HepG2 (cell line): ENCODE measurements around the gene BIRC7. TPM values are rescaled to one million over a fixed set of nuclear protein-coding genes. Genes with fewer than 3 reads are reported as not detected.

Experiments used
- AKAP8 ChIP-seq: sonication (generic); formaldehyde crosslinking; IDR thresholded peaks from 2 replicates; pipeline ENCODE4 v1.5.1; 2020; ENCODE audit warnings: mild to moderate bottlenecking, missing genetic modification reagents
- CCDC6 ChIP-seq: sonication (generic); formaldehyde crosslinking; IDR thresholded peaks from 2 replicates; pipeline ENCODE4 v1.8.1; 2022; ENCODE audit warnings: mild to moderate bottlenecking, missing genetic modification reagents, moderate library complexity
- FOSL2 ChIP-seq: sonication (generic); formaldehyde crosslinking; IDR thresholded peaks from 2 replicates; pipeline ENCODE4 v1.4.0; 2020; ENCODE audit warnings: missing genetic modification reagents
- FOXA1 ChIP-seq, 2 experiments: fragments of 450-650 bp in 1 of 2; sonication (generic) in 1 of 2; formaldehyde crosslinking in 1 of 2; IDR thresholded peaks; 2 replicates each; pipeline versions ENCODE4 v1.4.0 to v1.6.1; 2016 to 2020; ENCODE audit warnings: missing genetic modification reagents in 1 of 2
- FOXJ3 ChIP-seq: sonication (generic); formaldehyde crosslinking; IDR thresholded peaks from 2 replicates; pipeline ENCODE4 v1.4.0; 2020; ENCODE audit warnings: missing genetic modification reagents, mild to moderate bottlenecking, borderline replicate concordance
- RBAK ChIP-seq: sonication (generic); formaldehyde crosslinking; IDR thresholded peaks from 2 replicates; pipeline ENCODE4 v1.5.1; 2020; ENCODE audit warnings: mild to moderate bottlenecking, missing genetic modification reagents
- REXO4 ChIP-seq: sonication (generic); formaldehyde crosslinking; IDR thresholded peaks from 2 replicates; pipeline ENCODE4 v1.8.0; 2022; ENCODE audit warnings: missing genetic modification reagents, mild to moderate bottlenecking, borderline replicate concordance
- RFXAP ChIP-seq: sonication (generic); formaldehyde crosslinking; IDR thresholded peaks from 2 replicates; pipeline ENCODE4 v1.4.0; 2020; ENCODE audit warnings: missing genetic modification reagents, borderline replicate concordance
- SMYD3 ChIP-seq: sonication (generic); formaldehyde crosslinking; IDR thresholded peaks from 2 replicates; pipeline ENCODE4 v1.8.1; 2023; ENCODE audit warnings: mild to moderate bottlenecking, missing genetic modification reagents
- THAP11 ChIP-seq: IDR thresholded peaks from 2 replicates; pipeline ENCODE4 v1.6.1; 2016; ENCODE audit warnings: missing biosample characterization, missing genetic modification reagents
- XRCC5 ChIP-seq: fragments of 200-400 bp; formaldehyde crosslinking; optimal IDR thresholded peaks from 2 replicates; pipeline ENCODE3; 2017; ENCODE audit warnings: mild to moderate bottlenecking, low read length
- ZNF205 ChIP-seq: IDR thresholded peaks from 2 replicates; pipeline ENCODE4 v1.6.1; 2018; ENCODE audit warnings: missing biosample characterization, missing genetic modification reagents
- ZNF7 ChIP-seq: IDR thresholded peaks from 2 replicates; pipeline ENCODE4 v1.6.1; 2016; ENCODE audit warnings: missing biosample characterization, missing genetic modification reagents
- polyA plus RNA-seq, 8 experiments: library from polyadenylated mRNA; depleted of rRNA in 3 of 8; stranded (reverse) in 7 of 8; unstranded in 1 of 8; fragments of >200 nt; fragmentation: Illumina TruSeq in 4 of 8; extraction: Trizol in 4 of 8; gene quantifications; 2 replicates each; pipeline versions ENCODE4 v1.2.1 to v1.2.3, GENCODE V29; 2011 to 2016; ENCODE audit warnings: low read depth in 4 of 8, missing spikeins in 1 of 8, mixed read lengths in 1 of 8; ENCODE audit not compliant: insufficient read depth in 1 of 8
- total RNA-seq, 5 experiments: library from RNA; depleted of rRNA; stranded (reverse); fragments of >200 nt; fragmentation: Illumina TruSeq; extraction: Trizol; gene quantifications; 2 replicates each; pipeline ENCODE4 v1.2.3, GENCODE V29; 2016; ENCODE audit warnings: low read depth in 1 of 5
- TF ChIP-seq, protein P1 (sequence below): sonication (generic); formaldehyde crosslinking; IDR thresholded peaks from 2 replicates; pipeline ENCODE4 v1.8.1; 2023; ENCODE audit warnings: mild to moderate bottlenecking, inconsistent platforms, moderate library complexity, missing genetic modification reagents, borderline replicate concordance
- TF ChIP-seq, protein P2 (sequence below): sonication (generic); formaldehyde crosslinking; IDR thresholded peaks from 2 replicates; pipeline ENCODE4 v1.5.0; 2020; ENCODE audit warnings: mild to moderate bottlenecking, missing genetic modification reagents, moderate library complexity
- TF ChIP-seq, protein P3 (sequence below): sonication (generic); formaldehyde crosslinking; IDR thresholded peaks from 2 replicates; pipeline ENCODE4 v1.4.0; 2020; ENCODE audit warnings: missing genetic modification reagents, low read depth, mild to moderate bottlenecking, borderline replicate concordance
- TF ChIP-seq, protein P4 (sequence below): sonication (generic); formaldehyde crosslinking; IDR thresholded peaks from 2 replicates; pipeline ENCODE4 v1.5.1; 2020; ENCODE audit warnings: mild to moderate bottlenecking, missing genetic modification reagents, borderline replicate concordance

Gene BIRC7
- total and polyA plus RNA-seq, 2 of the 13 experiments (the other 11 are each of a cell fraction or from before 2014, with no cell fraction given): 0.27 to 5.1 TPM

DNA sequence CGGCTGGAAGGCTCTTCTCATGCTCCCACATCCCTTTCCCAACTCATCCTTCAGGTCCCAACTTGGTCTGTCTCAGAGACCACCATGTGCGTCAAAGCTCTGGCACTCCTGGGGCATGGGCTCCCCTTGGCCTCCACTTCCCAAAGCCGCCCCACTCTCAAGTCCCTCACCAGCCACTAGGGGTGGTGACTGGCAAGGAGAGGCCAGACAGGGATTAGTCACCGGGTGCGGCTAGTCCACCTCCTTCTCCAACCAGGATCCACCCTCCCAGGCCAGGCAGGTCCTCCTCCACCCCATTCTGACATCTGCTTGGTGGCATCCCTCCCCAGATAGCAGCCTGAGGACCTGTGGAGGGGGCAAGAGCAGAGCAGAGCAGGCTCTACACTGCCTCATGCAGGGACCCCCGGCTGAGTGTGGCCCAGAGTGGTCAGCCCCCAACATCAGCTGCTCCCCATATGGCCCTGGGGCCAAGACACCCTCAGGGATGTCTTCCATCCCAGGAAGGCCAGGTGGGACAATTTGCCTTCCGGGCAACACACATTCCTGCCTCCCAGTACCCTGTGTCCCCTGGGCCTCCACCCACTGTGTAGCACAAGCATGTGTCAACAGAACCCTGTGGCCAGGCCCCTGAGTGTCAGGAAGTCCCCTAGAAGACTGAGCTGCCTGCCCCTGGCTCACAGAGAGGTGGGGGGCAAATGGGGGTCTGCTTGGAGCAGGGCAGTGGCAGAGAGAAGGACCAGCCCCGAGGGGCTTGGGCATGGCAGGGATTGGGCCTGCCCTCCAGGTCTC is 49.0 kb upstream of the BIRC7 start (continued):
- TF ChIP-seq, protein P1, sequence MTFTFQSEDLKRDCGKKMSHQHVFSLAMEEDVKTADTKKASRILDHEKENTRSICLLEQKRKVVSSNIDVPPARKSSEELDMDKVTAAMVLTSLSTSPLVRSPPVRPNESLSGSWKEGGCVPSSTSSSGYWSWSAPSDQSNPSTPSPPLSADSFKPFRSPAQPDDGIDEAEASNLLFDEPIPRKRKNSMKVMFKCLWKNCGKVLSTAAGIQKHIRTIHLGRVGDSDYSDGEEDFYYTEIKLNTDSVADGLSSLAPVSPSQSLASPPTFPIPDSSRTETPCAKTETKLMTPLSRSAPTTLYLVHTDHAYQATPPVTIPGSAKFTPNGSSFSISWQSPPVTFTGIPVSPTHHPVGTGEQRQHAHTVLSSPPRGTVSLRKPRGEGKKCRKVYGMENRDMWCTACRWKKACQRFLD (CRISPR knock-in tag): no peak
- TF ChIP-seq SMYD3 (CRISPR knock-in tag) (no peak), RBAK (CRISPR knock-in tag) (no peak), ZNF205 (CRISPR knock-in tag) (no peak), ZNF7 (peak; percentile 62; the same call in 1 of the 2 replicates), FOXA1 (IDR thresholded peaks at IDR 0.05) (no peak), FOXA1 (CRISPR knock-in tag; IDR thresholded peaks at IDR 0.05) (peak; percentile 16; the same call in 1 of the 2 replicates), FOSL2 (0 out of 2 replicates have a peak, but pooled peaks have one; percentile 6), REXO4 (no peak), CCDC6 (CRISPR knock-in tag) (no peak), FOXJ3 (CRISPR knock-in tag) (no peak), XRCC5 (peak; percentile 62), RFXAP (CRISPR knock-in tag) (no peak), THAP11 (CRISPR knock-in tag) (no peak), AKAP8 (CRISPR knock-in tag) (no peak)
- TF ChIP-seq, protein P2, sequence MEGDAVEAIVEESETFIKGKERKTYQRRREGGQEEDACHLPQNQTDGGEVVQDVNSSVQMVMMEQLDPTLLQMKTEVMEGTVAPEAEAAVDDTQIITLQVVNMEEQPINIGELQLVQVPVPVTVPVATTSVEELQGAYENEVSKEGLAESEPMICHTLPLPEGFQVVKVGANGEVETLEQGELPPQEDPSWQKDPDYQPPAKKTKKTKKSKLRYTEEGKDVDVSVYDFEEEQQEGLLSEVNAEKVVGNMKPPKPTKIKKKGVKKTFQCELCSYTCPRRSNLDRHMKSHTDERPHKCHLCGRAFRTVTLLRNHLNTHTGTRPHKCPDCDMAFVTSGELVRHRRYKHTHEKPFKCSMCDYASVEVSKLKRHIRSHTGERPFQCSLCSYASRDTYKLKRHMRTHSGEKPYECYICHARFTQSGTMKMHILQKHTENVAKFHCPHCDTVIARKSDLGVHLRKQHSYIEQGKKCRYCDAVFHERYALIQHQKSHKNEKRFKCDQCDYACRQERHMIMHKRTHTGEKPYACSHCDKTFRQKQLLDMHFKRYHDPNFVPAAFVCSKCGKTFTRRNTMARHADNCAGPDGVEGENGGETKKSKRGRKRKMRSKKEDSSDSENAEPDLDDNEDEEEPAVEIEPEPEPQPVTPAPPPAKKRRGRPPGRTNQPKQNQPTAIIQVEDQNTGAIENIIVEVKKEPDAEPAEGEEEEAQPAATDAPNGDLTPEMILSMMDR (CRISPR knock-in tag): 0 out of 2 replicates have a peak, but pooled peaks have one; percentile 7
- TF ChIP-seq, protein P3, sequence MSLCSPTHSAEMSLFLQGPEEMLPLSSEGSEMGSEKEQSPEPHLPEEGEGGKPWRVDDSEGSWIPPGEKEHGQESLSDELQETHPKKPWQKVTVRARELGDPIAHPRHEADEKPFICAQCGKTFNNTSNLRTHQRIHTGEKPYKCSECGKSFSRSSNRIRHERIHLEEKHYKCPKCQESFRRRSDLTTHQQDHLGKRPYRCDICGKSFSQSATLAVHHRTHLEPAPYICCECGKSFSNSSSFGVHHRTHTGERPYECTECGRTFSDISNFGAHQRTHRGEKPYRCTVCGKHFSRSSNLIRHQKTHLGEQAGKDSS (CRISPR knock-in tag): no peak
- TF ChIP-seq, protein P4, sequence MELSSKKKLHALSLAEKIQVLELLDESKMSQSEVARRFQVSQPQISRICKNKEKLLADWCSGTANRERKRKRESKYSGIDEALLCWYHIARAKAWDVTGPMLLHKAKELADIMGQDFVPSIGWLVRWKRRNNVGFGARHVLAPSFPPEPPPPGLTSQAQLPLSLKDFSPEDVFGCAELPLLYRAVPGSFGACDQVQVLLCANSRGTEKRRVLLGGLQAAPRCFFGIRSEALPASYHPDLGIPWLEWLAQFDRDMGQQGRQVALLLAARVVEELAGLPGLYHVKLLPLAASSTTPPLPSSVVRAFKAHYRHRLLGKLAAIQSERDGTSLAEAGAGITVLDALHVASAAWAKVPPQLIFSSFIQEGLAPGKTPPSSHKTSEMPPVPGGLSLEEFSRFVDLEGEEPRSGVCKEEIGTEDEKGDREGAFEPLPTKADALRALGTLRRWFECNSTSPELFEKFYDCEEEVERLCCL: no peak
